Erythroblast (primary cell): ENCODE data around the gene KLHL7.

Source experiments
- GATA1 ChIP-seq: IDR thresholded peaks from 2 replicates; pipeline ENCODE4 v1.6.1; 2011; ENCODE audit warnings: low read depth, mild to moderate bottlenecking, control low read depth, low read length, moderate library complexity
- POLR2A ChIP-seq: IDR thresholded peaks from 2 replicates; pipeline ENCODE4 v1.6.1; 2011; ENCODE audit warnings: mild to moderate bottlenecking, low read length

DNA sequence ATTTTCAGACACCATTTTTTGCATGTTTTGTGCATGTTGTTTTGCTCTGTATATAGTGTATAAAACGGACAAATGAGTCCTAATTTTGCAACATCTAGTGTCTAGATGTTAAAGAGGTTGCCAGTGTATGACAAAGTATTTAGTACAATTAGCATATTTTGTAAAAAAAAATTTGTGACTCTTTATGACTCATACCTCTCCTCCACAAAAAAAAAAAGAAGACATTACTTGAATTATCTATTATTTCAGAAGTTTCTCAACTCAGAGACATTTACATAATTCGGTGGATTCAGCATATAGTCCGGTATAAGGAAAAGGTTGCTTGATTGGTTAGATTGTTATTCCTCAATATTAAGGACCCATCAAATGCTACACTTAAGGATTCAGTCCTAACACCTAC lies 102.3 kb downstream of the KLHL7 start:
- TF ChIP-seq POLR2A: no peak
- TF ChIP-seq GATA1: no peak
